A549 (cell line): ENCODE measurements around the gene ANXA9. TPM values are rescaled to one million over a fixed set of nuclear protein-coding genes. Genes with fewer than 3 reads are reported as not detected.

ENCODE experiments used
- ATAC-seq, 2 experiments: fragments of 200-7000 bp in 1 of 2; fragments of >200 bp in 1 of 2; cut with Nextera tagmentation in 1 of 2; cut with Tn5 transposase in 1 of 2; 3 replicates each; pipeline versions ENCODE4 v1.8.0 to v1.9.1; 2018 to 2020; ENCODE audit warnings: mild to moderate bottlenecking in 1 of 2, moderate library complexity in 1 of 2
- CTCF ChIA-PET: fragments of 300-600 bp; sonication (Branson Sonifier 250); formaldehyde crosslinking; extraction: SDS; loops from one replicate; lab custom pipeline; 2021; ENCODE audit warnings: antibody characterized with exemption, inconsistent platforms; lab: Yijun Ruan, JAX
- POLR2A ChIA-PET: fragments of 350-600 bp; formaldehyde crosslinking; extraction: SDS; loops from one replicate; lab custom pipeline; 2021; ENCODE audit warnings: antibody characterized with exemption, inconsistent platforms; lab: Yijun Ruan, JAX
- DNase-seq, 2 experiments: peaks; one replicate each; pipeline versions ENCODE4 v3.0.0 to v3.0.0-alpha.2; 2011 to 2016; ENCODE audit warnings: low read depth in 1 of 2, low spot score in 1 of 2
- FAIRE-seq: peaks from 2 replicates; lab custom pipeline; 2011; peaks lifted over from hg19 to GRCh38; lab: Jason Lieb, UNC
- H3K27ac ChIP-seq, 2 experiments: fragments of >200 bp; sonication (Bioruptor Twin); formaldehyde crosslinking; 3 replicates each; pipeline ENCODE4 v1.5.1; 2016 to 2017
- H3K4me1 ChIP-seq: fragments of >200 bp; sonication (Bioruptor Twin); formaldehyde crosslinking; 3 replicates; pipeline ENCODE4 v1.6.1; 2016
- H3K4me2 ChIP-seq: fragments of >200 bp; sonication (Bioruptor Twin); formaldehyde crosslinking; 3 replicates; pipeline ENCODE4 v1.6.1; 2016
- H3K4me3 ChIP-seq: fragments of >200 bp; sonication (Bioruptor Twin); formaldehyde crosslinking; 3 replicates; pipeline ENCODE4 v1.5.1; 2016
- H3K9me3 ChIP-seq: fragments of >200 bp; sonication (Bioruptor Twin); formaldehyde crosslinking; 3 replicates; pipeline ENCODE4 v1.6.1; 2016
- CHD2 ChIP-seq: fragments of 150-350 bp; IDR thresholded peaks from 2 replicates; pipeline ENCODE4 v1.6.1; 2014; ENCODE audit warnings: low read length; ENCODE audit not compliant: partially characterized antibody
- CTCF ChIP-seq: fragments of >200 bp; sonication (Bioruptor Twin); formaldehyde crosslinking; IDR thresholded peaks from 3 replicates; pipeline ENCODE4 v1.5.1; 2016
- GATA3 ChIP-seq: IDR thresholded peaks from 2 replicates; pipeline ENCODE4 v1.6.1; 2012; ENCODE audit warnings: borderline replicate concordance
- HMGXB4 ChIP-seq: fragments of 250-450 bp; sonication (Bioruptor Pico); IDR thresholded peaks from 2 replicates; pipeline ENCODE4 v1.5.0; 2021; ENCODE audit warnings: mild to moderate bottlenecking, moderate library complexity, borderline replicate concordance
- JUN ChIP-seq, 2 experiments: fragments of >200 bp; sonication (Bioruptor Twin); formaldehyde crosslinking; IDR thresholded peaks; 2 replicates in 1 of 2; 3 replicates in 1 of 2; pipeline ENCODE4 v1.6.1; 2016 to 2017
- KDM1A ChIP-seq: fragments of 200-600 bp; sonication (generic); IDR thresholded peaks from 2 replicates; pipeline ENCODE4 v1.6.1; 2016; ENCODE audit warnings: low read depth, mild to moderate bottlenecking
- MAX ChIP-seq: IDR thresholded peaks from 2 replicates; pipeline ENCODE4 v1.6.1; 2012
- NPAS2 ChIP-seq: fragments of 250-450 bp; sonication (Bioruptor Pico); IDR thresholded peaks from 2 replicates; pipeline ENCODE4 v1.8.0; 2022; ENCODE audit warnings: mild to moderate bottlenecking, moderate library complexity, borderline replicate concordance
- POLR2AphosphoS2 ChIP-seq: conservative IDR thresholded peaks from 2 replicates; pipeline ENCODE4 v1.6.1; 2012; ENCODE audit warnings: low read length, improper control_type of control experiment, inconsistent platforms
- RFX5 ChIP-seq: fragments of 450-650 bp; IDR thresholded peaks from 2 replicates; pipeline ENCODE4 v1.7.1; 2014; ENCODE audit warnings: antibody characterized with exemption, mild to moderate bottlenecking, moderate library complexity
- SMC3 ChIP-seq: fragments of >200 bp; sonication (Bioruptor Twin); formaldehyde crosslinking; IDR thresholded peaks from 3 replicates; pipeline ENCODE4 v1.6.1; 2018; ENCODE audit warnings: inconsistent platforms
- TP53 ChIP-seq: fragments of 250-450 bp; sonication (Bioruptor Pico); IDR thresholded peaks from 2 replicates; pipeline ENCODE4 v1.5.0; 2021; ENCODE audit warnings: mild to moderate bottlenecking, moderate library complexity
- WGBS: methylation state at CpG from one replicate; pipeline ENCODE4 v1.1.6; 2017; ENCODE audit errors: missing lambda C conversion rate; 5-methylcytosine and 5-hydroxymethylcytosine counted together
- polyA plus RNA-seq, 4 experiments: library from polyadenylated mRNA; depleted of rRNA in 3 of 4; stranded (reverse); fragments of >200 nt; fragmentation: RNase III in 1 of 4; extraction: RNeasy Plus Mini Kit Qiagen cat#74134 plus additional on column Dnase treatment in 1 of 4; gene quantifications; 2 replicates in 3 of 4; 3 replicates in 1 of 4; pipeline ENCODE4 v1.2.3, GENCODE V29; 2011 to 2017

Gene ANXA9
- polyA plus RNA-seq, 2 of the 4 experiments (the other 2 are of a cell fraction) = 2.1 to 2.2 TPM

GRCh38 chr1:150957666-150958065 lies 24.4 kb upstream of the ANXA9 start:
- H3K4me1 ChIP-seq = no peaks in the 10 kb centered on the region
- no peak overlapping the region for H3K4me3 ChIP-seq
- no peak for TF ChIP-seq SMC3
- no peak for TF ChIP-seq CHD2
- TF ChIP-seq RFX5 = no peak
- TF ChIP-seq CTCF = no peak
- TF ChIP-seq GATA3 = no peak
- DNase-seq = no peak
- no peak overlapping the region for H3K27ac ChIP-seq
- no peak overlapping the region for H3K4me2 ChIP-seq
- no peak for FAIRE-seq
- ATAC-seq = no peak
- H3K9me3 ChIP-seq = no peaks in the 10 kb centered on the region
- 96% methylated on average over 11 of the region's 11 CpGs for WGBS
- CTCF ChIA-PET = interaction anchor here (0.6 to 4.6 kb wide), 14 partner anchors 13 to 114 kb away, joined by 3 to 30 read pairs (median 4); partner anchors contain the start of genes C1orf56 and MINDY1
- POLR2A ChIA-PET = no interaction called here

- no peaks in the 10 kb centered on the region for H3K9me3 ChIP-seq
- POLR2A ChIA-PET = no interaction called here
- 98% methylated on average over 7 of the region's 7 CpGs for WGBS
- no peak for ATAC-seq
- no peak overlapping the region for H3K4me2 ChIP-seq
- no peak for FAIRE-seq
- CTCF ChIA-PET = interaction anchor here (0.6 to 4.6 kb wide), 3 partner anchors 12 to 20 kb away, joined by 3 to 30 read pairs (median 5); no protein-coding TSS in a partner anchor
- DNase-seq = no peak
- no peaks in the 10 kb centered on the region for H3K4me1 ChIP-seq
- no peak overlapping the region for H3K4me3 ChIP-seq
- H3K27ac ChIP-seq = no peak overlapping the region
- TF ChIP-seq TP53 (CRISPR knock-in tag) (no peak), JUN (IDR thresholded peaks at IDR 0.05) (no peak), POLR2AphosphoS2 (no peak), HMGXB4 (CRISPR knock-in tag) (no peak)
These were observed 21.4 kb upstream of the ANXA9 start for GRCh38 chr1:150960646-150961045.

- FAIRE-seq = no peak
- no peak for ATAC-seq
- WGBS = 65% methylated on average over 4 of the region's 4 CpGs
- Histone ChIP-seq H3K4me1 (no peaks in the 10 kb centered on the region), H3K9me3 (no peaks in the 10 kb centered on the region), H3K4me2 (no peak overlapping the region), H3K27ac (no peak overlapping the region), H3K4me3 (no peak overlapping the region)
- CTCF ChIA-PET = interaction anchor here (0.6 to 1.8 kb wide), 3 partner anchors 18 to 21 kb away, joined by 3 to 5 read pairs (median 3); no protein-coding TSS in a partner anchor
- no peak for DNase-seq
- POLR2A ChIA-PET = no interaction called here
- no peak for TF ChIP-seq NPAS2 (CRISPR knock-in tag)
These were observed 20.3 kb upstream of the ANXA9 start for GRCh38 chr1:150961756-150962155.

GRCh38 chr1:150963321-150964163 lies 18.6 kb upstream of the ANXA9 start:
- Histone ChIP-seq H3K4me3 (no peak overlapping the region), H3K4me1 (no peaks in the 10 kb centered on the region), H3K27ac (no peak overlapping the region), H3K9me3 (no peaks in the 10 kb centered on the region), H3K4me2 (no peak overlapping the region)
- TF ChIP-seq KDM1A = no peak
- 0 out of 2 replicates have a peak, but pooled peaks have one; percentile 47 for TF ChIP-seq POLR2AphosphoS2
- no peak for TF ChIP-seq MAX
- TF ChIP-seq RFX5 = no peak
- CTCF ChIA-PET = interaction anchor here (0.6 to 4.8 kb wide), 8 partner anchors 11 to 41 kb away, joined by 3 to 44 read pairs (median 4); partner anchors contain the start of genes ANXA9 and CERS2
- FAIRE-seq = no peak
- 94% methylated on average over 10 of the region's 10 CpGs for WGBS
- POLR2A ChIA-PET = interaction anchor here (0.6 kb wide), 1 partner anchor 267 kb away, joined by 4 read pairs; no protein-coding TSS in a partner anchor
- ATAC-seq = no peak
- DNase-seq = no peak
